Colonic mucosa (tissue), 4 donors: ENCODE measurements around the gene XPO4. TPM values are rescaled to one million over a fixed set of nuclear protein-coding genes. Genes with fewer than 3 reads are reported as not detected.

ENCODE experiments used
- DNase-seq: peaks from one replicate; pipeline ENCODE4 v3.0.0-alpha.2; 2020
- H3K27ac ChIP-seq: fragments of 200-600 bp; one replicate; pipeline ENCODE4 v1.8.0; 2021
- H3K27me3 ChIP-seq: fragments of 200-600 bp; one replicate; pipeline ENCODE4 v1.8.0; 2021
- H3K36me3 ChIP-seq: fragments of 200-600 bp; one replicate; pipeline ENCODE4 v1.8.0; 2021
- H3K4me1 ChIP-seq: fragments of 200-600 bp; one replicate; pipeline ENCODE4 v1.8.0; 2021; ENCODE audit warnings: mild to moderate bottlenecking
- H3K4me3 ChIP-seq: fragments of 200-600 bp; one replicate; pipeline ENCODE4 v1.8.0; 2021
- H3K9ac ChIP-seq, 2 donors: one replicate each; pipeline ENCODE4 v1.7.0; 2013; ENCODE audit warnings: control low read depth in 2 of 2, low read depth in 2 of 2, low read length in 2 of 2
- H3K9me3 ChIP-seq: fragments of 200-600 bp; one replicate; pipeline ENCODE4 v1.8.0; 2021
- CTCF ChIP-seq: fragments of 200-600 bp; IDR thresholded peaks from one replicate; pipeline ENCODE4 v1.8.0; 2022; ENCODE audit warnings: antibody characterized with exemption, mild to moderate bottlenecking
- intact Hi-C: fragments of 100-400 bp; cut with DNase I; formaldehyde crosslinking; loops from one replicate; pipeline ENCODE4 v1.14.1; 2022
- total RNA-seq, 2 donors: library from RNA; stranded (reverse); fragmentation: NEBNext Ultra II Directional in 1 of 2; extraction: Animal tissue kit (Norgen Biotek cat#: 25700) in 1 of 2; gene quantifications; one replicate each; pipeline ENCODE4 v1.2.1, GENCODE V29; 2021
- donor health status: healthy.
- donor health status: DM: no; HTN: no; CAD: no.
- donor health status: DM: no; HTN: no; CAD: no.

Gene XPO4
- total RNA-seq, 2 donors from 2014 or later, result 9.1 to 18.2 TPM

GRCh38 chr13:20860844-20861243 is 41.7 kb downstream of the XPO4 start:
- intact Hi-C loops, result no loop called here
- no peak for TF ChIP-seq CTCF
- no peak overlapping the region for H3K4me3 ChIP-seq

GRCh38 chr13:20856650-20857049 is 45.9 kb downstream of the XPO4 start:
- no peak overlapping the region for H3K27ac ChIP-seq
- no peak for TF ChIP-seq CTCF
- no peak overlapping the region for H3K4me3 ChIP-seq
- no peaks in the 10 kb centered on the region for H3K4me1 ChIP-seq
- H3K9ac ChIP-seq, result no peak overlapping the region
- intact Hi-C loops, result no loop called here
- H3K27me3 ChIP-seq, result no peaks in the 10 kb centered on the region
- H3K9me3 ChIP-seq, result no peaks in the 10 kb centered on the region
- no peak for DNase-seq
- no peaks in the 10 kb centered on the region for H3K36me3 ChIP-seq

More at GRCh38 chr13:20860844-20861243, 41.7 kb downstream of the XPO4 start:
- Histone ChIP-seq H3K36me3 (no peaks in the 10 kb centered on the region), H3K9me3 (no peaks in the 10 kb centered on the region), H3K9ac (no peak overlapping the region), H3K27ac (no peak overlapping the region), H3K27me3 (no peaks in the 10 kb centered on the region), H3K4me1 (no peaks in the 10 kb centered on the region)
- DNase-seq, result no peak

GRCh38 chr13:20851844-20852402 is 50.6 kb downstream of the XPO4 start:
- H3K36me3 ChIP-seq, result no peaks in the 10 kb centered on the region
- H3K9me3 ChIP-seq, result no peaks in the 10 kb centered on the region
- DNase-seq, result no peak
- no peak overlapping the region for H3K4me3 ChIP-seq
- no peak overlapping the region for H3K9ac ChIP-seq
- no peaks in the 10 kb centered on the region for H3K4me1 ChIP-seq
- H3K27me3 ChIP-seq, result no peaks in the 10 kb centered on the region
- no peak for TF ChIP-seq CTCF
- no peak overlapping the region for H3K27ac ChIP-seq
- intact Hi-C loops, result no loop called here

GRCh38 chr13:20848944-20849343 is 53.6 kb downstream of the XPO4 start:
- Histone ChIP-seq H3K4me1 (no peaks in the 10 kb centered on the region), H3K27ac (no peak overlapping the region), H3K9me3 (no peaks in the 10 kb centered on the region), H3K9ac (no peak overlapping the region), H3K36me3 (no peaks in the 10 kb centered on the region), H3K4me3 (no peak overlapping the region), H3K27me3 (no peaks in the 10 kb centered on the region)
- intact Hi-C loops, result no loop called here
- no peak for TF ChIP-seq CTCF
- no peak for DNase-seq

GRCh38 chr13:20848203-20848602 is 54.3 kb downstream of the XPO4 start:
- DNase-seq, result no peak
- TF ChIP-seq CTCF, result no peak
- H3K36me3 ChIP-seq, result no peaks in the 10 kb centered on the region
- intact Hi-C loops, result no loop called here
- no peaks in the 10 kb centered on the region for H3K27me3 ChIP-seq
- H3K4me1 ChIP-seq, result no peaks in the 10 kb centered on the region
- H3K4me3 ChIP-seq, result no peak overlapping the region
- H3K9ac ChIP-seq, result no peak overlapping the region
- no peak overlapping the region for H3K27ac ChIP-seq
- no peaks in the 10 kb centered on the region for H3K9me3 ChIP-seq

GRCh38 chr13:20847296-20847695 is 55.2 kb downstream of the XPO4 start:
- DNase-seq, result no peak
- Histone ChIP-seq H3K4me1 (no peaks in the 10 kb centered on the region), H3K27ac (no peak overlapping the region), H3K27me3 (no peaks in the 10 kb centered on the region), H3K9me3 (no peaks in the 10 kb centered on the region), H3K36me3 (no peaks in the 10 kb centered on the region), H3K9ac (no peak overlapping the region), H3K4me3 (no peak overlapping the region)
- intact Hi-C loops, result no loop called here
- no peak for TF ChIP-seq CTCF
